HepG2 (cell line): ENCODE measurements around the gene TKFC. TPM values are rescaled to one million over a fixed set of nuclear protein-coding genes. Genes with fewer than 3 reads are reported as not detected.

Experiments used
- ARID2 ChIP-seq: sonication (generic); formaldehyde crosslinking; IDR thresholded peaks from 2 replicates; pipeline ENCODE4 v1.8.1; 2022; ENCODE audit warnings: mild to moderate bottlenecking, missing genetic modification reagents, borderline replicate concordance
- ASH2L ChIP-seq: fragments of 300-600, 200-600 bp; sonication (generic); IDR thresholded peaks from 2 replicates; pipeline ENCODE4 v1.7.0; 2017; ENCODE audit warnings: low read depth, mild to moderate bottlenecking, moderate library complexity, mixed read lengths, low read length; ENCODE audit not compliant: insufficient read length
- ATF7-NPFF ChIP-seq: sonication (generic); formaldehyde crosslinking; IDR thresholded peaks from 2 replicates; pipeline ENCODE4 v1.8.1; 2023; ENCODE audit warnings: mild to moderate bottlenecking, low read depth, missing genetic modification reagents, moderate library complexity
- FIP1L1 ChIP-seq: fragments of 200-400 bp; formaldehyde crosslinking; IDR thresholded peaks from 2 replicates; pipeline ENCODE4 v1.6.1; 2018; ENCODE audit warnings: low read depth, mild to moderate bottlenecking, low read length, moderate library complexity, borderline replicate concordance; ENCODE audit not compliant: insufficient read depth
- HOXD1 ChIP-seq: sonication (generic); formaldehyde crosslinking; IDR thresholded peaks from 2 replicates; pipeline ENCODE4 v1.5.0; 2020; ENCODE audit warnings: missing genetic modification reagents
- JUNB ChIP-seq: sonication (generic); formaldehyde crosslinking; IDR thresholded peaks from 2 replicates; pipeline ENCODE4 v1.8.0; 2022; ENCODE audit warnings: missing genetic modification reagents, mild to moderate bottlenecking, borderline replicate concordance
- PITX1 ChIP-seq: sonication (generic); formaldehyde crosslinking; IDR thresholded peaks from 2 replicates; pipeline ENCODE4 v1.5.1; 2020; ENCODE audit warnings: mild to moderate bottlenecking, missing genetic modification reagents
- TEAD3 ChIP-seq: optimal IDR thresholded peaks from 2 replicates; pipeline ENCODE3; 2016; ENCODE audit warnings: borderline replicate concordance
- ZFX ChIP-seq: sonication (generic); formaldehyde crosslinking; IDR thresholded peaks from 2 replicates; pipeline ENCODE4 v1.4.0; 2020; ENCODE audit warnings: mild to moderate bottlenecking, low read depth, missing genetic modification reagents, moderate library complexity
- ZNF20 ChIP-seq: sonication (generic); formaldehyde crosslinking; IDR thresholded peaks from 2 replicates; pipeline ENCODE4 v1.4.0; 2020; ENCODE audit warnings: mild to moderate bottlenecking, moderate library complexity, missing genetic modification reagents
- ZNF205 ChIP-seq: IDR thresholded peaks from 2 replicates; pipeline ENCODE4 v1.6.1; 2018; ENCODE audit warnings: missing biosample characterization, missing genetic modification reagents
- ZNF337 ChIP-seq: sonication (generic); formaldehyde crosslinking; IDR thresholded peaks from 2 replicates; pipeline ENCODE4 v1.5.1; 2020; ENCODE audit warnings: missing genetic modification reagents, low read depth, mild to moderate bottlenecking, borderline replicate concordance
- ZNF343 ChIP-seq: sonication (generic); formaldehyde crosslinking; IDR thresholded peaks from 2 replicates; pipeline ENCODE4 v1.4.0; 2020; ENCODE audit warnings: mild to moderate bottlenecking, missing genetic modification reagents
- ZNF660 ChIP-seq: sonication (generic); formaldehyde crosslinking; IDR thresholded peaks from 2 replicates; pipeline ENCODE4 v1.5.1; 2020; ENCODE audit warnings: mild to moderate bottlenecking, low read depth, missing genetic modification reagents, borderline replicate concordance
- ZNF775 ChIP-seq: sonication (generic); formaldehyde crosslinking; IDR thresholded peaks from 2 replicates; pipeline ENCODE4 v1.4.0; 2020; ENCODE audit warnings: missing genetic modification reagents, mild to moderate bottlenecking, moderate library complexity, borderline replicate concordance
- ZNF841 ChIP-seq: sonication (generic); formaldehyde crosslinking; IDR thresholded peaks from 2 replicates; pipeline ENCODE4 v1.8.1; 2023; ENCODE audit warnings: missing genetic modification reagents, borderline replicate concordance
- ZSCAN25 ChIP-seq: sonication (generic); formaldehyde crosslinking; IDR thresholded peaks from 2 replicates; pipeline ENCODE4 v1.8.0; 2022; ENCODE audit warnings: mild to moderate bottlenecking, missing genetic modification reagents
- polyA plus RNA-seq, 8 experiments: library from polyadenylated mRNA; depleted of rRNA in 3 of 8; stranded (reverse) in 7 of 8; unstranded in 1 of 8; fragments of >200 nt; fragmentation: Illumina TruSeq in 4 of 8; extraction: Trizol in 4 of 8; gene quantifications; 2 replicates each; pipeline versions ENCODE4 v1.2.1 to v1.2.3, GENCODE V29; 2011 to 2016; ENCODE audit warnings: low read depth in 4 of 8, missing spikeins in 1 of 8, mixed read lengths in 1 of 8; ENCODE audit not compliant: insufficient read depth in 1 of 8
- total RNA-seq, 5 experiments: library from RNA; depleted of rRNA; stranded (reverse); fragments of >200 nt; fragmentation: Illumina TruSeq; extraction: Trizol; gene quantifications; 2 replicates each; pipeline ENCODE4 v1.2.3, GENCODE V29; 2016; ENCODE audit warnings: low read depth in 1 of 5
- TF ChIP-seq, protein P1 (sequence below): sonication (generic); formaldehyde crosslinking; IDR thresholded peaks from 2 replicates; pipeline ENCODE4 v1.4.0; 2020; ENCODE audit warnings: mild to moderate bottlenecking, missing genetic modification reagents
- TF ChIP-seq, protein P2 (sequence below): sonication (generic); formaldehyde crosslinking; IDR thresholded peaks from 2 replicates; pipeline ENCODE4 v1.4.0; 2020; ENCODE audit warnings: missing genetic modification reagents, borderline replicate concordance
- TF ChIP-seq, protein P3 (sequence below): sonication (generic); formaldehyde crosslinking; IDR thresholded peaks from 2 replicates; pipeline ENCODE4 v1.4.0; 2020; ENCODE audit warnings: mild to moderate bottlenecking, missing genetic modification reagents

TKFC gene
- total and polyA plus RNA-seq, 2 of the 13 experiments (the other 11 are each of a cell fraction or from before 2014, with no cell fraction given): 147 to 197 TPM

DNA sequence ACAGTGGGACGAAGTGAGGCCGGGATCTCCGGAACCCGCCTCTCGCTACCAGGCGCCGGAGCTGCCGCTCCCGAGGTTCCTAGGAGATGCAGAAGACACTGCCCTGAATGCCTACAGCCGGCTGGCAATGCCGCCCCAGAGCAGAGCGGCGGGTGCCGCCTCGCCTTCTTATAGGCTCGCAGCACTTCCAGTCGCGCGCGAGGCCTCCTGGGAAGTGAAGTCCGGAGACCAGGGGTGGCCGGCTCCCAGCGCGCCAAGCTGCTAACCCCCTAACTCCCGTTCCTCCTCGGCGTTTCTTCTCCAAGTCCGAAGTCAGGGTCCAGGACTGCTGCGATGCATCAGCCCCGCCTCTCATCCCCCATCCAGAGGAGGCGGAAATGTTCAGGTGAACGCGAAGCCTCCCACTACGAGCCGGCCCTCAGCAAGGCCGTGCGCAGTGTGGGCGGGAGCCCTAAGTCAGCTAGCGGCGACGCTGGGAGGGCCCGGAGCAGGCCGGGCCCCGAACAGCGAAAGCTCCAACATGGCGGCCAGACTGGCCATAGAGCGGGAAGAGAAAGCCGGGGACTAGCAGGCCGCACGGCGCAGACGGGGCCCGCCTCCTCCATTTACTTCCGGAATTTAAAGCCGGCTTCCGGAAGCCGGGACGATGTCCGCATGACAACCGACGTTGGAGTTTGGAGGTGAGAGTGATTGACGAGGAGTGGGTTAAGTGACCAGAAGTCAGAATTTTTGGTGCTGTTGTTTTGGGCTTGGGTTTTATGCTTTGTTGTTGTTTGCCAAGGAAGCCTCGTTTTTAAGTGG is 28.9 kb downstream of the TKFC start, which contains the start of the genes CYB561A3 and TMEM138 (continued):
- TF ChIP-seq, protein P1, sequence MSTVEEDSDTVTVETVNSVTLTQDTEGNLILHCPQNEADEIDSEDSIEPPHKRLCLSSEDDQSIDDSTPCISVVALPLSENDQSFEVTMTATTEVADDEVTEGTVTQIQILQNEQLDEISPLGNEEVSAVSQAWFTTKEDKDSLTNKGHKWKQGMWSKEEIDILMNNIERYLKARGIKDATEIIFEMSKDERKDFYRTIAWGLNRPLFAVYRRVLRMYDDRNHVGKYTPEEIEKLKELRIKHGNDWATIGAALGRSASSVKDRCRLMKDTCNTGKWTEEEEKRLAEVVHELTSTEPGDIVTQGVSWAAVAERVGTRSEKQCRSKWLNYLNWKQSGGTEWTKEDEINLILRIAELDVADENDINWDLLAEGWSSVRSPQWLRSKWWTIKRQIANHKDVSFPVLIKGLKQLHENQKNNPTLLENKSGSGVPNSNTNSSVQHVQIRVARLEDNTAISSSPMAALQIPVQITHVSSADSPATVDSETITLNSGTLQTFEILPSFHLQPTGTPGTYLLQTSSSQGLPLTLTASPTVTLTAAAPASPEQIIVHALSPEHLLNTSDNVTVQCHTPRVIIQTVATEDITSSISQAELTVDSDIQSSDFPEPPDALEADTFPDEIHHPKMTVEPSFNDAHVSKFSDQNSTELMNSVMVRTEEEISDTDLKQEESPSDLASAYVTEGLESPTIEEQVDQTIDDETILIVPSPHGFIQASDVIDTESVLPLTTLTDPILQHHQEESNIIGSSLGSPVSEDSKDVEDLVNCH: no peak
- TF ChIP-seq ZSCAN25 (CRISPR knock-in tag): no peak; the same call in 1 of the 2 replicates
- peak; percentile 100 for TF ChIP-seq ZFX (CRISPR knock-in tag)
- TF ChIP-seq ZNF343 (CRISPR knock-in tag): peak; percentile 85; the same call in 1 of the 2 replicates
- TF ChIP-seq ASH2L: peak; percentile 79
- peak; percentile 84 for TF ChIP-seq ATF7-NPFF (CRISPR knock-in tag)
- TF ChIP-seq, protein P2, sequence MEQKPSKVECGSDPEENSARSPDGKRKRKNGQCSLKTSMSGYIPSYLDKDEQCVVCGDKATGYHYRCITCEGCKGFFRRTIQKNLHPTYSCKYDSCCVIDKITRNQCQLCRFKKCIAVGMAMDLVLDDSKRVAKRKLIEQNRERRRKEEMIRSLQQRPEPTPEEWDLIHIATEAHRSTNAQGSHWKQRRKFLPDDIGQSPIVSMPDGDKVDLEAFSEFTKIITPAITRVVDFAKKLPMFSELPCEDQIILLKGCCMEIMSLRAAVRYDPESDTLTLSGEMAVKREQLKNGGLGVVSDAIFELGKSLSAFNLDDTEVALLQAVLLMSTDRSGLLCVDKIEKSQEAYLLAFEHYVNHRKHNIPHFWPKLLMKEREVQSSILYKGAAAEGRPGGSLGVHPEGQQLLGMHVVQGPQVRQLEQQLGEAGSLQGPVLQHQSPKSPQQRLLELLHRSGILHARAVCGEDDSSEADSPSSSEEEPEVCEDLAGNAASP: 0 out of 2 replicates have a peak, but pooled peaks have one; percentile 26
- TF ChIP-seq, protein P3, sequence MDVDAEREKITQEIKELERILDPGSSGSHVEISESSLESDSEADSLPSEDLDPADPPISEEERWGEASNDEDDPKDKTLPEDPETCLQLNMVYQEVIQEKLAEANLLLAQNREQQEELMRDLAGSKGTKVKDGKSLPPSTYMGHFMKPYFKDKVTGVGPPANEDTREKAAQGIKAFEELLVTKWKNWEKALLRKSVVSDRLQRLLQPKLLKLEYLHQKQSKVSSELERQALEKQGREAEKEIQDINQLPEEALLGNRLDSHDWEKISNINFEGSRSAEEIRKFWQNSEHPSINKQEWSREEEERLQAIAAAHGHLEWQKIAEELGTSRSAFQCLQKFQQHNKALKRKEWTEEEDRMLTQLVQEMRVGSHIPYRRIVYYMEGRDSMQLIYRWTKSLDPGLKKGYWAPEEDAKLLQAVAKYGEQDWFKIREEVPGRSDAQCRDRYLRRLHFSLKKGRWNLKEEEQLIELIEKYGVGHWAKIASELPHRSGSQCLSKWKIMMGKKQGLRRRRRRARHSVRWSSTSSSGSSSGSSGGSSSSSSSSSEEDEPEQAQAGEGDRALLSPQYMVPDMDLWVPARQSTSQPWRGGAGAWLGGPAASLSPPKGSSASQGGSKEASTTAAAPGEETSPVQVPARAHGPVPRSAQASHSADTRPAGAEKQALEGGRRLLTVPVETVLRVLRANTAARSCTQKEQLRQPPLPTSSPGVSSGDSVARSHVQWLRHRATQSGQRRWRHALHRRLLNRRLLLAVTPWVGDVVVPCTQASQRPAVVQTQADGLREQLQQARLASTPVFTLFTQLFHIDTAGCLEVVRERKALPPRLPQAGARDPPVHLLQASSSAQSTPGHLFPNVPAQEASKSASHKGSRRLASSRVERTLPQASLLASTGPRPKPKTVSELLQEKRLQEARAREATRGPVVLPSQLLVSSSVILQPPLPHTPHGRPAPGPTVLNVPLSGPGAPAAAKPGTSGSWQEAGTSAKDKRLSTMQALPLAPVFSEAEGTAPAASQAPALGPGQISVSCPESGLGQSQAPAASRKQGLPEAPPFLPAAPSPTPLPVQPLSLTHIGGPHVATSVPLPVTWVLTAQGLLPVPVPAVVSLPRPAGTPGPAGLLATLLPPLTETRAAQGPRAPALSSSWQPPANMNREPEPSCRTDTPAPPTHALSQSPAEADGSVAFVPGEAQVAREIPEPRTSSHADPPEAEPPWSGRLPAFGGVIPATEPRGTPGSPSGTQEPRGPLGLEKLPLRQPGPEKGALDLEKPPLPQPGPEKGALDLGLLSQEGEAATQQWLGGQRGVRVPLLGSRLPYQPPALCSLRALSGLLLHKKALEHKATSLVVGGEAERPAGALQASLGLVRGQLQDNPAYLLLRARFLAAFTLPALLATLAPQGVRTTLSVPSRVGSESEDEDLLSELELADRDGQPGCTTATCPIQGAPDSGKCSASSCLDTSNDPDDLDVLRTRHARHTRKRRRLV (CRISPR knock-in tag): peak; percentile 81
- no peak for TF ChIP-seq ZNF205 (CRISPR knock-in tag)
- TF ChIP-seq ZNF20 (CRISPR knock-in tag): 0 out of 2 replicates have a peak, but pooled peaks have one; percentile 75
- TF ChIP-seq JUNB (CRISPR knock-in tag): no peak
- no peak for TF ChIP-seq TEAD3 (CRISPR knock-in tag)
- TF ChIP-seq ZNF337 (CRISPR knock-in tag): peak; percentile 93
- TF ChIP-seq ZNF775 (CRISPR knock-in tag): no peak
- TF ChIP-seq HOXD1 (CRISPR knock-in tag): no peak; the same call in 1 of the 2 replicates
- peak; percentile 76; the same call in 1 of the 2 replicates for TF ChIP-seq PITX1 (CRISPR knock-in tag)
- no peak for TF ChIP-seq ZNF660 (CRISPR knock-in tag)
- no peak for TF ChIP-seq FIP1L1
- 0 out of 2 replicates have a peak, but pooled peaks have one; percentile 5 for TF ChIP-seq ARID2 (CRISPR knock-in tag)
- TF ChIP-seq ZNF841 (CRISPR knock-in tag): no peak
